Thyroid gland (tissue), 4 donors: ENCODE data around the gene SMURF1. TPM values are rescaled to one million over a fixed set of nuclear protein-coding genes. Genes with fewer than 3 reads are reported as not detected.

ENCODE experiments used
- DNase-seq, 2 donors: peaks; one replicate each; pipeline ENCODE4 v3.0.0-alpha.2; 2019
- H3K27ac ChIP-seq, 3 donors: fragments of 200-600 bp; sonication (generic); 1 replicate in 2 of 3; 2 replicates in 1 of 3; pipeline ENCODE4 v1.5.1; 2016 to 2019; ENCODE audit warnings: mild to moderate bottlenecking in 1 of 3, moderate library complexity in 1 of 3
- H3K27me3 ChIP-seq: fragments of 200-600 bp; sonication (generic); one replicate; pipeline ENCODE4 v1.5.1; 2019
- H3K36me3 ChIP-seq, 2 donors: fragments of 200-600 bp; sonication (generic); one replicate each; pipeline ENCODE4 v1.5.1; 2016 to 2019
- H3K4me1 ChIP-seq, 2 donors: fragments of 200-600 bp; sonication (generic); one replicate each; pipeline ENCODE4 v1.5.1; 2017 to 2019
- H3K4me3 ChIP-seq, 3 donors: fragments of 200-600 bp; sonication (generic); replicated peaks in 1 of 3; 1 replicate in 2 of 3; 2 replicates in 1 of 3; pipeline ENCODE4 v1.5.1; 2016; ENCODE audit warnings: mild to moderate bottlenecking in 1 of 3
- H3K9me3 ChIP-seq: fragments of 200-600 bp; sonication (generic); one replicate; pipeline ENCODE4 v1.5.1; 2017
- CTCF ChIP-seq, 6 experiments: fragments of 200-600 bp in 3 of 6; fragments of 450-650 bp in 3 of 6; sonication (generic) in 3 of 6; IDR thresholded peaks; one replicate each; pipeline ENCODE4 v1.5.1; 2016 to 2019; ENCODE audit warnings: antibody characterized with exemption in 6 of 6, mild to moderate bottlenecking in 2 of 6, inconsistent platforms in 1 of 6, moderate library complexity in 1 of 6
- POLR2A ChIP-seq, 2 donors: fragments of 450-650 bp; IDR thresholded peaks; one replicate each; pipeline ENCODE4 v1.6.1; 2017; ENCODE audit warnings: antibody characterized with exemption in 2 of 2, mild to moderate bottlenecking in 2 of 2, moderate library complexity in 1 of 2
- WGBS, 2 donors: methylation state at CpG; one replicate each; pipeline ENCODE4 v1.1.5; 2017; 5-methylcytosine and 5-hydroxymethylcytosine counted together
- intact Hi-C: fragments of 100-400 bp; cut with DNase I; formaldehyde crosslinking; loops from one replicate; pipeline ENCODE4 v1.15.1; 2023
- total RNA-seq, 4 donors: library from RNA; depleted of rRNA; stranded (reverse); fragments of >200 nt; gene quantifications; one replicate each; pipeline ENCODE4 v1.2.3, GENCODE V29; 2016

The SMURF1 gene
- total RNA-seq, 4 donors from 2014 or later = 13.9 to 20.6 (median 16.7) TPM

GRCh38 chr7:99131290-99131689, 12.6 kb downstream of the SMURF1 start:
- 94 to 95% methylated on average over 2 of the region's 2 CpGs for WGBS, 2 donors
- intact Hi-C loops = no loop called here
- TF ChIP-seq CTCF (IDR thresholded peaks at IDR 0.05) (no peak), POLR2A (IDR thresholded peaks at IDR 0.05) (no peak)
- Histone ChIP-seq H3K4me1 (peaks cover 15 to 33% of the 10 kb centered on the region in 2 donors), H3K27ac (no peak overlapping the region), H3K4me3 (no peak overlapping the region), H3K36me3 (no peaks in the 10 kb centered on the region), H3K27me3 (no peaks in the 10 kb centered on the region), H3K9me3 (no peaks in the 10 kb centered on the region)
- no peak for DNase-seq

DNA sequence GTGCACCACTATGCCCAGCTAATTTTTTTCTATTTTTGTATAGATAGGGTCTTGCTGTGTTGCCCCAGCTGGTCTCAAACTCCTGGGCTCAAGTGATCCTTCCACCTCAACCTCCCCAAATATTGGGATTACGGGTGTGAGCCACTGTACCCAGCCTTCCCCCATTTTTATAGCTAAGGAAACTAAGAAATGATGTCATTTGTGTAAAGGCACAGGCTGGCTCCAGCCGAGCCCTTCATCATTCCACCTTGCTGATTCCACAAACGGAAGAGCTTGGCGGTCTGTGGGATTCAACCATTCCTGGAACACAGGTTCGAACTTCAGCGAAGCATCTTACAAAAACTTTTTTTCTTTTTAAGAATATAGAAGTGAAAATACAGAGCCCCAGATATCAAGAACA, 14.4 kb downstream of the SMURF1 start:
- H3K27me3 ChIP-seq = no peaks in the 10 kb centered on the region
- TF ChIP-seq CTCF (IDR thresholded peaks at IDR 0.05) (no peak), POLR2A (IDR thresholded peaks at IDR 0.05) (no peak)
- H3K4me1 ChIP-seq = peaks cover 17 to 32% of the 10 kb centered on the region in 2 donors
- 97% methylated on average over 6 of the region's 6 CpGs for WGBS, 2 donors
- H3K9me3 ChIP-seq = no peaks in the 10 kb centered on the region
- no peak overlapping the region for H3K27ac ChIP-seq
- no peak overlapping the region for H3K4me3 ChIP-seq
- no peaks in the 10 kb centered on the region for H3K36me3 ChIP-seq
- intact Hi-C loops = no loop called here
- DNase-seq = no peak

- H3K4me1 ChIP-seq = peaks cover 22 to 34% of the 10 kb centered on the region in 2 donors
- intact Hi-C loops = no loop called here
- 94% methylated on average over 3 of the region's 3 CpGs for WGBS, 2 donors
These were observed 14.9 kb downstream of the SMURF1 start for GRCh38 chr7:99129001-99129400.

DNA sequence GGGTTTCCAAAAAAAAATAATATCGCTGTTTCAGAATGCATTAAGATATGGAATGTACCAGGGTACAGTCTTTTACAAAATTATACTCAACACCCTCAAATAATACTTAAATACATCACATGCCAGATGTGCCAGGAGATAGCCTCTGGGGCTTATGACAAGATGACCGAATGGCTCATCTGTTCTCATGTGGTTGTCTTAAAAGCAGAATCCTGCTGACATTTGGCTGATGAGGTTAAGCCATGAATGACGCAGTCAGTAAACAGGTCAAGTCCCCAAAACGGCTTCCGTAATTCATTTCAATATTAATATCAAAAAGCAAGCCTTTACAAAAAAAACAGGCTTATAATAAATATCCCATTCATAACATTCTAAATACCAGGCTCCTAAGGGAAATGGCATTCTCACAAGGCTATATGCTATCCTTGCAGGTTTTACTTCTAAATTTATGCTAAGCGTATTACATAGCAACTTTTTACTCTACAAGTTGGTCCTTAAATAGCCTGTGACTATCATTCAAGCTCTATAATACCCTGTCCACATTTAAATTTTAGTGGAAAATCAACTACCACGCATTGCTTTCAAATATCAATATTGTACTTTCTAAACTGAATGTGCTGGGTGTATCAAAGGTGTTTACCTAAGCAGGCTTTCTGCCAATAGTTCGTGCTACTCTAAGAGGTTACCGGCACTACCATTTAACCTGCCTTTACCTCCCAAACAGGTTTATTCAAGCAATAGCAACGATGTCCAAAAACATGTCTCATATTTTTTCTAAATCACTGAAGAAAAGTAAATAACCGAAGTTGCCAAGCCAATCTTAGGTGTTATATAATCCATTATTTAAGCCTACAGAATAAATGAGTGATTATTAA, 15.6 kb downstream of the SMURF1 start:
- 74 to 78% methylated on average over 11 of the region's 11 CpGs for WGBS, 2 donors
- H3K9me3 ChIP-seq = no peaks in the 10 kb centered on the region
- no peaks in the 10 kb centered on the region for H3K36me3 ChIP-seq
- H3K4me3 ChIP-seq = no peak overlapping the region
- no peak for DNase-seq
- no peaks in the 10 kb centered on the region for H3K27me3 ChIP-seq
- H3K27ac ChIP-seq = no peak overlapping the region
- intact Hi-C loops = no loop called here
- no peak for TF ChIP-seq POLR2A (IDR thresholded peaks at IDR 0.05)
- TF ChIP-seq CTCF (IDR thresholded peaks at IDR 0.05) = no peak
- H3K4me1 ChIP-seq = peaks cover 28 to 35% of the 10 kb centered on the region in 2 donors

More at GRCh38 chr7:99129001-99129400, 14.9 kb downstream of the SMURF1 start:
- H3K27me3 ChIP-seq = no peaks in the 10 kb centered on the region
- no peak for DNase-seq
- H3K4me3 ChIP-seq = no peak overlapping the region
- H3K9me3 ChIP-seq = no peaks in the 10 kb centered on the region
- H3K27ac ChIP-seq = no peak overlapping the region
- H3K36me3 ChIP-seq = no peaks in the 10 kb centered on the region
- TF ChIP-seq CTCF (IDR thresholded peaks at IDR 0.05) (no peak), POLR2A (IDR thresholded peaks at IDR 0.05) (no peak)

- no peak for DNase-seq
- no peak for TF ChIP-seq CTCF (IDR thresholded peaks at IDR 0.05)
- no peak for TF ChIP-seq POLR2A (IDR thresholded peaks at IDR 0.05)
- 91% methylated on average over 6 of the region's 6 CpGs for WGBS, 2 donors
- H3K4me1 ChIP-seq = peaks cover 28 to 31% of the 10 kb centered on the region in 2 donors
- intact Hi-C loops = no loop called here
- no peaks in the 10 kb centered on the region for H3K27me3 ChIP-seq
- H3K36me3 ChIP-seq = no peaks in the 10 kb centered on the region
- no peak overlapping the region for H3K27ac ChIP-seq
- H3K4me3 ChIP-seq = no peak overlapping the region
- H3K9me3 ChIP-seq = no peaks in the 10 kb centered on the region
These were observed 16.3 kb downstream of the SMURF1 start for GRCh38 chr7:99127636-99128035.
